ENCODE data around the gene CAPN12. TPM values are rescaled to one million over a fixed set of nuclear protein-coding genes. Genes with fewer than 3 reads are reported as not detected.
"Not testable (repeated sequence)": the region's sequence is repeated elsewhere in the genome, so short reads cannot be mapped to it uniquely, and the experiment has no call there.

CAPN12 gene
- total RNA-seq, 1 donor, result 0.86 TPM

DNA sequence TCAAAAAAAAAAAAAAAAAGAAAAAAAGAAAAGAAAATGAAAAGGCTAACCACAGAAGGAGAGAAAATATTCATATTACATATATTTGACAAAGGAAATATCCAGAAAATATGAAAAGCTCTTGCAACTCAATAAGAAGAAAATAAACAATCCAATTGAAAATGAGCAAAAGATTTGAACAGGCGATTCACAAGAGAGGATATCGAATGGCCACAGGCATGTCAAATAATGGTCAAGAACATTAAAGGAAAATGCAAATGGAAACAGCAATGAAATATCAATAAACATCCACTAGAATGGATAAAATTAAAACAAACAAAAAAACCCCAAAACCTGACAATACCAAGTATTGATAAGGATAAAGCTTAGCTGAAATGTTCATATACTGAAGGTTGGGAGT is 20.9 kb upstream of the CAPN12 start:
- DNase-seq (ENCODE audit: low read depth), result no peak
- no peak for TF ChIP-seq CTCF (IDR thresholded peaks at IDR 0.05; ENCODE audit: insufficient read depth, low read depth, low read length)
- no peak overlapping the region for H3K4me3 ChIP-seq (ENCODE audit: low read depth, low read length)

- TF ChIP-seq CTCF (IDR thresholded peaks at IDR 0.05; ENCODE audit: insufficient read depth, low read depth, low read length), result no peak
These were observed 19.5 kb upstream of the CAPN12 start for GRCh38 chr19:38763795-38764220.

DNA sequence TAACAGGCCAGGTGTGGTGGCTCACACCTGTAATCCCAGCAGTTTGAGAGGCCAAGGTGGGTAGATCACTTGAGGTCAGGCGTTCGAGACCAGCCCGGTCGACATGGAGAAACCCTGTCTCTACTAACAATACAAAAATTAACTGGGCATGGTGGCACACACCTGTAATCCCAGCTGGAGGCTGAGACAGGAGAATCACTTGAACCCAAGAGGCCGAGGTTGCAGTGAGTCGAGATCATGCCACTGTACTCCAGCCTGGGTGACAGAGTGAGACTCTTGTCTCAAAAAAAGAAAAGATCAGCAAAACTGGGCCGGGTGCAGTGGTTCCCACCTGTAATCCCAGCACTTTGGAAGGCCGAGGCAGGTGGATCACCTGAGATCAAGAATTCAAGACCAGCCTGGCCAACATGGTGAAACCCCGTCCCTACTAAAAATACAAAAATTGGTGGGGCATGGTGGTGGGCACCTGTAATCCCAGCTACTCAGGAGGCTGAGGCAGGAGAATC is 17.7 kb upstream of the CAPN12 start:
- not testable (repeated sequence) for DNase-seq (ENCODE audit: low read depth)

More at GRCh38 chr19:38763795-38764220, 19.5 kb upstream of the CAPN12 start:
- DNase-seq (ENCODE audit: low read depth), result no peak
- no peak overlapping the region for H3K4me3 ChIP-seq (ENCODE audit: low read depth, low read length)

DNA sequence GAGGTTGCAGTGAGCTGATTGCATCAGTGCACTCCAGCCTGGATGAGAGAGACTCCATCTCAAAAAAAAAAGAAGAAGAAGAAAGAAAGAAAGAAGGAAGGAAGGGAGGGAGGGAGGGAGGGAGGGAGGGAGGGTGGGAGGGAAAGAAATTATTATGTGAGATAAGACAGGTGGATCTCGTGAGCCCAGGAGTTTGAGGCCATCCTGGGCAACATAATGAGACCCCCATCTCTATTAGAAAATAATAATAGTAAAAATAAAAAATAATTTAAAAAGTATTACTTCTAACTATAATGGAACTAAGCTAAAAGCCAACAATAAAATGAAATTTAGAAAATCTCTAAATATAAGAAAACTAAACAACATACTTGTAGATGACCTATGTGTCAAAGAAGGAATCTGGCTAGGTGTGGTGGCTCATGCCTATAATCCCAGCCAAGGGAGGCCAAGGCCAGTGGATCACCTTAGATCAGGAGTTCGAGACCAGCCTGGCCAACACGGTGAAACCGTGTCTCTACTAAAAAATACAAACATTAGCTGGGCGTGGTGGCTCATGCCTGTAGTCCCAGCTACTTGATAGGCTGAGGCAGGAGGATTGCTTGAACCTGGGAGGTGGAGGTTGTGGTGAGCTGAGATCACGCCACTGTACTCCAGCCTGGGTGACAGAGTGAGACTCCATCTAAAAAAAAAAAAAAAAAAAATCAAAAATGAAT is 16.7 kb upstream of the CAPN12 start:
- not testable (repeated sequence) for H3K4me3 ChIP-seq (ENCODE audit: low read depth, low read length); DNase-seq (ENCODE audit: low read depth)

More for the DNA sequence above, 17.7 kb upstream of the CAPN12 start:
- not testable (repeated sequence) for H3K4me3 ChIP-seq (ENCODE audit: low read depth, low read length)

- DNase-seq (ENCODE audit: low read depth), result no peak
- no peak for TF ChIP-seq CTCF (IDR thresholded peaks at IDR 0.05; ENCODE audit: insufficient read depth, low read depth, low read length)
- H3K4me3 ChIP-seq (ENCODE audit: low read depth, low read length), result no peak overlapping the region
These were observed 15.3 kb upstream of the CAPN12 start for GRCh38 chr19:38759590-38760003.

- not testable (repeated sequence) for DNase-seq (ENCODE audit: low read depth); H3K4me3 ChIP-seq (ENCODE audit: low read depth, low read length)
These were observed 9.9 kb upstream of the CAPN12 start for GRCh38 chr19:38754196-38754595.

DNA sequence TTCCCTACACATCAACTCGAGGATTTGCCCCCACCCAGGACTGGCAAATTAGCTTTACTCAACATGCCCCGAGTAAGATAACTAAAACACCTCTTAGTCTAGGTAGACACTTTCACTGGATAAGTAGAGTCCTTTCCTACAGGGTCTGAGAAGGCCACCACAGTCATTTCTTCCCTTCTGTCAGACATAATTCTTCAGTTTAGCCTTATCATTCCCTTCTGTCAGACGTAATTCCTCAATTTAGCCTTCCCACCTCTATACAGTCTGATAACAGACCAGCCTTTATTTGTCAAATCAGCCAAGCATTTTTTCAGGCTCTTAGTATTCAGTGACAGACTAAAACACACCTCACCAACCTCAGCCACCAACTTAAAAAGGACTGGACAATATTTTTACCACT is 9.5 kb upstream of the CAPN12 start:
- not testable (repeated sequence) for DNase-seq (ENCODE audit: low read depth); H3K4me3 ChIP-seq (ENCODE audit: low read depth, low read length)

- no peak for DNase-seq (ENCODE audit: low read depth)
- no peak overlapping the region for H3K4me3 ChIP-seq (ENCODE audit: low read depth, low read length)
- TF ChIP-seq CTCF (IDR thresholded peaks at IDR 0.05; ENCODE audit: insufficient read depth, low read depth, low read length), result no peak
These were observed 1.0 kb upstream of the CAPN12 start for GRCh38 chr19:38745316-38745715.

- H3K4me3 ChIP-seq (ENCODE audit: low read depth, low read length), result no peak overlapping the region
- DNase-seq (ENCODE audit: low read depth), result no peak
- no peak for TF ChIP-seq CTCF (IDR thresholded peaks at IDR 0.05; ENCODE audit: insufficient read depth, low read depth, low read length)
These were observed 600 bp upstream of the CAPN12 start for GRCh38 chr19:38744874-38745273.
